ENCODE data around the gene ST8SIA5.

Gene ST8SIA5

GRCh38 chr18:46738491-46738890, 18.4 kb downstream of the ST8SIA5 start:
- TF ChIP-seq CTCF (IDR thresholded peaks at IDR 0.05; ENCODE audit: low read length) (no peak), EZH2 (IDR thresholded peaks at IDR 0.05; ENCODE audit: borderline replicate concordance, low read length) (no peak)
- H3K36me3 ChIP-seq (ENCODE audit: insufficient read depth, low read length) = no peaks in the 10 kb centered on the region
- no peak overlapping the region for H3K9ac ChIP-seq (ENCODE audit: low read length)
- H3F3A ChIP-seq (ENCODE audit: insufficient read depth, low read length) = no peaks in the 10 kb centered on the region
- no peak overlapping the region for H3K27ac ChIP-seq (ENCODE audit: low read depth, low read length, poor library complexity, severe bottlenecking)
- H3K4me3 ChIP-seq (ENCODE audit: low read depth, low read length, poor library complexity, severe bottlenecking) = no peak overlapping the region
- H3K27me3 ChIP-seq (ENCODE audit: insufficient read depth, low read length) = no peaks in the 10 kb centered on the region
- H3K4me2 ChIP-seq (ENCODE audit: low read length) = no peak overlapping the region
- no peak overlapping the region for H2AFZ ChIP-seq (ENCODE audit: low read length)
- H3K4me1 ChIP-seq (ENCODE audit: insufficient read depth, low read length, severe bottlenecking) = no peaks in the 10 kb centered on the region
- H3K9me2 ChIP-seq (ENCODE audit: low read depth, low read length) = no peaks in the 10 kb centered on the region
- H4K20me1 ChIP-seq (ENCODE audit: insufficient read depth, low read length) = no peaks in the 10 kb centered on the region
- no peaks in the 10 kb centered on the region for H3K79me2 ChIP-seq (ENCODE audit: insufficient read depth, low read length)
- H3K9me3 ChIP-seq (ENCODE audit: low read length) = no peaks in the 10 kb centered on the region

GRCh38 chr18:46736736-46737135, 20.1 kb downstream of the ST8SIA5 start:
- Histone ChIP-seq H4K20me1 (ENCODE audit: insufficient read depth, low read length) (no peaks in the 10 kb centered on the region), H3K4me1 (ENCODE audit: insufficient read depth, low read length, severe bottlenecking) (no peaks in the 10 kb centered on the region), H3F3A (ENCODE audit: insufficient read depth, low read length) (no peaks in the 10 kb centered on the region), H3K4me3 (ENCODE audit: low read depth, low read length, poor library complexity, severe bottlenecking) (no peak overlapping the region), H3K36me3 (ENCODE audit: insufficient read depth, low read length) (no peaks in the 10 kb centered on the region), H3K27ac (ENCODE audit: low read depth, low read length, poor library complexity, severe bottlenecking) (no peak overlapping the region), H3K79me2 (ENCODE audit: insufficient read depth, low read length) (no peaks in the 10 kb centered on the region), H3K9ac (ENCODE audit: low read length) (no peak overlapping the region), H3K9me2 (ENCODE audit: low read depth, low read length) (no peaks in the 10 kb centered on the region), H3K9me3 (ENCODE audit: low read length) (no peaks in the 10 kb centered on the region), H3K4me2 (ENCODE audit: low read length) (no peak overlapping the region), H2AFZ (ENCODE audit: low read length) (no peak overlapping the region), H3K27me3 (ENCODE audit: insufficient read depth, low read length) (no peaks in the 10 kb centered on the region)
- TF ChIP-seq CTCF (IDR thresholded peaks at IDR 0.05; ENCODE audit: low read length) (no peak), EZH2 (IDR thresholded peaks at IDR 0.05; ENCODE audit: borderline replicate concordance, low read length) (no peak)

GRCh38 chr18:46736135-46736534, 20.7 kb downstream of the ST8SIA5 start:
- H2AFZ ChIP-seq (ENCODE audit: low read length) = no peak overlapping the region
- H3K9ac ChIP-seq (ENCODE audit: low read length) = no peak overlapping the region
- H3K79me2 ChIP-seq (ENCODE audit: insufficient read depth, low read length) = no peaks in the 10 kb centered on the region
- H3K4me3 ChIP-seq (ENCODE audit: low read depth, low read length, poor library complexity, severe bottlenecking) = no peak overlapping the region
- no peaks in the 10 kb centered on the region for H3K27me3 ChIP-seq (ENCODE audit: insufficient read depth, low read length)
- no peaks in the 10 kb centered on the region for H3K9me2 ChIP-seq (ENCODE audit: low read depth, low read length)
- H3K4me1 ChIP-seq (ENCODE audit: insufficient read depth, low read length, severe bottlenecking) = no peaks in the 10 kb centered on the region
- H3K27ac ChIP-seq (ENCODE audit: low read depth, low read length, poor library complexity, severe bottlenecking) = no peak overlapping the region
- TF ChIP-seq EZH2 (IDR thresholded peaks at IDR 0.05; ENCODE audit: borderline replicate concordance, low read length) (no peak), CTCF (IDR thresholded peaks at IDR 0.05; ENCODE audit: low read length) (no peak)
- H3K9me3 ChIP-seq (ENCODE audit: low read length) = no peaks in the 10 kb centered on the region
- H4K20me1 ChIP-seq (ENCODE audit: insufficient read depth, low read length) = no peaks in the 10 kb centered on the region
- H3K4me2 ChIP-seq (ENCODE audit: low read length) = no peak overlapping the region
- no peaks in the 10 kb centered on the region for H3K36me3 ChIP-seq (ENCODE audit: insufficient read depth, low read length)
- H3F3A ChIP-seq (ENCODE audit: insufficient read depth, low read length) = no peaks in the 10 kb centered on the region

All from OCI-LY1 (cell line).